Neuronal stem cell (in vitro differentiated cells): ENCODE measurements around the gene TALDO1. TPM values are rescaled to one million over a fixed set of nuclear protein-coding genes. Genes with fewer than 3 reads are reported as not detected.

ENCODE experiments used
- DNase-seq: peaks from one replicate; pipeline ENCODE4 v3.0.0-alpha.2; 2013; ENCODE audit warnings: low spot score
- H2AFZ ChIP-seq: one replicate; pipeline ENCODE4 v1.6.1; 2013; ENCODE audit warnings: mild to moderate bottlenecking, low read length, inconsistent platforms
- H2AK5ac ChIP-seq: 2 replicates; pipeline ENCODE4 v1.6.1; 2013; ENCODE audit warnings: low read depth, mild to moderate bottlenecking, inconsistent platforms, low read length, moderate library complexity, mixed read lengths
- H2BK120ac ChIP-seq: 2 replicates; pipeline ENCODE4 v1.6.1; 2013; ENCODE audit warnings: low read depth, mild to moderate bottlenecking, inconsistent platforms, low read length, moderate library complexity, mixed read lengths
- H2BK12ac ChIP-seq: one replicate; pipeline ENCODE4 v1.6.1; 2013; ENCODE audit warnings: low read length, inconsistent platforms
- H2BK15ac ChIP-seq: 2 replicates; pipeline ENCODE4 v1.6.1; 2013; ENCODE audit warnings: mild to moderate bottlenecking, low read length, inconsistent platforms, mixed read lengths
- H2BK5ac ChIP-seq: one replicate; pipeline ENCODE4 v1.6.1; 2013; ENCODE audit warnings: inconsistent platforms, mild to moderate bottlenecking, low read length, moderate library complexity
- H3K14ac ChIP-seq: one replicate; pipeline ENCODE4 v1.6.1; 2013; ENCODE audit warnings: low read length, inconsistent platforms
- H3K18ac ChIP-seq: 2 replicates; pipeline ENCODE4 v1.6.1; 2013; ENCODE audit warnings: low read length, inconsistent platforms
- H3K23ac ChIP-seq: 2 replicates; pipeline ENCODE4 v1.6.1; 2013; ENCODE audit warnings: low read depth, mild to moderate bottlenecking, mixed read lengths, low read length, inconsistent platforms; ENCODE audit not compliant: poor library complexity
- H3K27ac ChIP-seq: replicated peaks from 3 replicates; pipeline ENCODE4 v1.5.1; 2013; ENCODE audit warnings: low read length, inconsistent platforms
- H3K27me3 ChIP-seq, 3 experiments: 2 replicates each; pipeline ENCODE4 v1.6.1; 2013; ENCODE audit warnings: low read length in 3 of 3, mild to moderate bottlenecking in 2 of 3, inconsistent platforms in 1 of 3, low read depth in 1 of 3, mixed read lengths in 1 of 3, moderate library complexity in 1 of 3; ENCODE audit not compliant: control insufficient read depth in 3 of 3, insufficient read depth in 3 of 3
- H3K36me3 ChIP-seq, 2 donors: replicated peaks in 1 of 2; 2 replicates each; pipeline ENCODE4 v1.6.1; 2013; ENCODE audit warnings: low read length in 2 of 2; ENCODE audit not compliant: control insufficient read depth in 2 of 2, insufficient read depth in 2 of 2
- H3K4ac ChIP-seq: 2 replicates; pipeline ENCODE4 v1.6.1; 2013; ENCODE audit warnings: inconsistent platforms, mild to moderate bottlenecking, low read length, moderate library complexity
- H3K4me1 ChIP-seq, 2 donors: 1 replicate in 1 of 2; 2 replicates in 1 of 2; pipeline ENCODE4 v1.6.1; 2013; ENCODE audit warnings: low read length in 2 of 2, low read depth in 1 of 2; ENCODE audit not compliant: control insufficient read depth in 2 of 2, insufficient read depth in 1 of 2
- H3K4me2 ChIP-seq: one replicate; pipeline ENCODE4 v1.6.1; 2013; ENCODE audit warnings: mild to moderate bottlenecking, low read length, inconsistent platforms; ENCODE audit not compliant: insufficient read depth, poor library complexity, severe bottlenecking
- H3K4me3 ChIP-seq, 2 donors: 2 replicates each; pipeline ENCODE4 v1.5.1; 2013; ENCODE audit warnings: low read length in 2 of 2, mild to moderate bottlenecking in 2 of 2, inconsistent platforms in 1 of 2, moderate library complexity in 1 of 2
- H3K79me1 ChIP-seq: one replicate; pipeline ENCODE4 v1.6.1; 2013; ENCODE audit warnings: low read depth, mild to moderate bottlenecking, inconsistent platforms, low read length, moderate library complexity
- H3K9ac ChIP-seq: one replicate; pipeline ENCODE4 v1.6.1; 2013; ENCODE audit warnings: mild to moderate bottlenecking, low read depth, low read length, inconsistent platforms; ENCODE audit not compliant: poor library complexity
- H3K9me3 ChIP-seq, 2 donors: replicated peaks in 1 of 2; 2 replicates each; pipeline versions ENCODE3 to v1.6.1; 2013; ENCODE audit warnings: low read length in 2 of 2, mild to moderate bottlenecking in 2 of 2, inconsistent platforms in 1 of 2, low read depth in 1 of 2, mixed read lengths in 1 of 2, moderate library complexity in 1 of 2; ENCODE audit not compliant: control insufficient read depth in 2 of 2, insufficient read depth in 1 of 2
- H4K8ac ChIP-seq: one replicate; pipeline ENCODE4 v1.6.1; 2013; ENCODE audit warnings: low read depth, mild to moderate bottlenecking, inconsistent platforms, low read length, moderate library complexity
- H4K91ac ChIP-seq: one replicate; pipeline ENCODE4 v1.6.1; 2013; ENCODE audit warnings: low read length, low read depth, mild to moderate bottlenecking, inconsistent platforms; ENCODE audit not compliant: poor library complexity
- WGBS, 2 donors: extraction: QIAGEN DNeasy Blood & Tissue Kit; methylation state at CpG; one replicate each; pipeline ENCODE4 v1.1.7; 2013; ENCODE audit warnings: missing lambda C conversion rate in 2 of 2, mixed read lengths in 1 of 2; ENCODE audit not compliant: insufficient read length in 2 of 2, insufficient replicate concordance in 1 of 2; ENCODE audit errors: extremely low coverage in 2 of 2; 5-methylcytosine and 5-hydroxymethylcytosine counted together
- small RNA-seq: library from polyadenylated mRNA; stranded (forward); fragments of <200 nt; extraction: miRNeasy Mini kit (QIAGEN cat#:217004); gene quantifications from one replicate; pipeline ENCODE3, GENCODE V24; 2013; ENCODE audit not compliant: insufficient read depth

Gene TALDO1

GRCh38 chr11:813456-814096 is 66.3 kb downstream of the TALDO1 start:
- Histone ChIP-seq H3K9me3 (peaks cover 0 to 2% of the 10 kb centered on the region in 2 donors), H3K4me2 (no peak overlapping the region), H3K36me3 (peaks cover 29 to 39% of the 10 kb centered on the region in 2 donors), H3K79me1 (peaks cover 17% of the 10 kb centered on the region), H2AK5ac (no peak overlapping the region), H3K27me3 (no peaks in the 10 kb centered on the region), H2BK12ac (no peak overlapping the region), H2AFZ (no peak overlapping the region), H2BK15ac (no peak overlapping the region), H3K27ac (no peak overlapping the region), H3K23ac (no peak overlapping the region), H2BK120ac (no peak overlapping the region), H3K4ac (no peak overlapping the region), H3K18ac (no peak overlapping the region), H2BK5ac (no peak overlapping the region), H4K8ac (peak overlapping the region; percentile 48), H4K91ac (no peak overlapping the region), H3K4me3 (no peak overlapping the region), H3K4me1 (peaks cover 5 to 15% of the 10 kb centered on the region in 2 donors), H3K14ac (no peak overlapping the region), H3K9ac (no peak overlapping the region)
- no CpG with 5 or more reads among the region's 9 CpGs for WGBS, 2 donors
- no peak for DNase-seq

Small RNA genes lying within 50 kb of the gene (small RNA-seq; reads per million reads assigned to genes)
- not detected for gene SNORA52
